ENCODE measurements around the gene ACOD1.

- TF ChIP-seq CTCF (IDR thresholded peaks at IDR 0.05) = no peak
- no peak for TF ChIP-seq POLR2A (IDR thresholded peaks at IDR 0.05)
These were observed 46.0 kb downstream of the ACOD1 start for GRCh38 chr13:76994281-76994680.
